Fibroblast of pulmonary artery (primary cell): ENCODE results near the gene SEMA5B.

Source experiments
- DNase-seq: peaks from one replicate; pipeline ENCODE4 v3.0.0-alpha.2; 2010; ENCODE audit warnings: low read depth
- H3K4me3 ChIP-seq: replicated peaks from 2 replicates; pipeline ENCODE4 v1.5.1; 2011; ENCODE audit warnings: low read depth, mild to moderate bottlenecking, control low read depth, low read length, moderate library complexity
- TF ChIP-seq, protein P1 (sequence below): IDR thresholded peaks from 2 replicates; pipeline ENCODE4 v1.5.1; 2011; ENCODE audit warnings: mild to moderate bottlenecking, control low read depth, low read length, inconsistent platforms; ENCODE audit errors: missing control alignments

SEMA5B gene

GRCh38 chr3:123008840-123009239, 18.7 kb downstream of the SEMA5B start:
- no peak overlapping the region for H3K4me3 ChIP-seq
- TF ChIP-seq, protein P1, sequence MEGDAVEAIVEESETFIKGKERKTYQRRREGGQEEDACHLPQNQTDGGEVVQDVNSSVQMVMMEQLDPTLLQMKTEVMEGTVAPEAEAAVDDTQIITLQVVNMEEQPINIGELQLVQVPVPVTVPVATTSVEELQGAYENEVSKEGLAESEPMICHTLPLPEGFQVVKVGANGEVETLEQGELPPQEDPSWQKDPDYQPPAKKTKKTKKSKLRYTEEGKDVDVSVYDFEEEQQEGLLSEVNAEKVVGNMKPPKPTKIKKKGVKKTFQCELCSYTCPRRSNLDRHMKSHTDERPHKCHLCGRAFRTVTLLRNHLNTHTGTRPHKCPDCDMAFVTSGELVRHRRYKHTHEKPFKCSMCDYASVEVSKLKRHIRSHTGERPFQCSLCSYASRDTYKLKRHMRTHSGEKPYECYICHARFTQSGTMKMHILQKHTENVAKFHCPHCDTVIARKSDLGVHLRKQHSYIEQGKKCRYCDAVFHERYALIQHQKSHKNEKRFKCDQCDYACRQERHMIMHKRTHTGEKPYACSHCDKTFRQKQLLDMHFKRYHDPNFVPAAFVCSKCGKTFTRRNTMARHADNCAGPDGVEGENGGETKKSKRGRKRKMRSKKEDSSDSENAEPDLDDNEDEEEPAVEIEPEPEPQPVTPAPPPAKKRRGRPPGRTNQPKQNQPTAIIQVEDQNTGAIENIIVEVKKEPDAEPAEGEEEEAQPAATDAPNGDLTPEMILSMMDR: no peak
- no peak for DNase-seq

DNA sequence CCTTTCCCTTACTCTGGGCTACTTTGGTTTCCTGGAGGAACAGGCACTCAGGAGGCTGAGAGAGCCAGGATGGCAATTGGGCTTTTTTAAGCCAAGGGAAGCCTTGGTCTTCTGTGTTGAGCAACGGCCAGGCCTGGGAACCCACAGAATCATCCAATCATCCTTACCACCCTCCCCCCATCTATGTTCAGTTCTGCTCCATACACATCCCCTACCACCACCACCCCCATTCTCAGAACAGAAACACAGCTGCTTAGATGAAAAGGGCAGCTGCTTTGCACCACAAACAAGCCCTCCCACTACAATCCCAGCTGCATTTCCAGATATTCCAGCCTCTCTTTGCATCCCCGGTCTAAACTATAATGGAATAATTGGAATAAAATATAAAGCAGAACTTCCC, 21.0 kb downstream of the SEMA5B start:
- H3K4me3 ChIP-seq: no peak overlapping the region
- TF ChIP-seq, protein P1: no peak
- DNase-seq: no peak

- TF ChIP-seq, protein P1: no peak
- H3K4me3 ChIP-seq: no peak overlapping the region
- no peak for DNase-seq
Measured at GRCh38 chr3:123005291-123005690, 22.3 kb downstream of the SEMA5B start.

GRCh38 chr3:123004201-123004918, 23.2 kb downstream of the SEMA5B start:
- TF ChIP-seq, protein P1: no peak

DNA sequence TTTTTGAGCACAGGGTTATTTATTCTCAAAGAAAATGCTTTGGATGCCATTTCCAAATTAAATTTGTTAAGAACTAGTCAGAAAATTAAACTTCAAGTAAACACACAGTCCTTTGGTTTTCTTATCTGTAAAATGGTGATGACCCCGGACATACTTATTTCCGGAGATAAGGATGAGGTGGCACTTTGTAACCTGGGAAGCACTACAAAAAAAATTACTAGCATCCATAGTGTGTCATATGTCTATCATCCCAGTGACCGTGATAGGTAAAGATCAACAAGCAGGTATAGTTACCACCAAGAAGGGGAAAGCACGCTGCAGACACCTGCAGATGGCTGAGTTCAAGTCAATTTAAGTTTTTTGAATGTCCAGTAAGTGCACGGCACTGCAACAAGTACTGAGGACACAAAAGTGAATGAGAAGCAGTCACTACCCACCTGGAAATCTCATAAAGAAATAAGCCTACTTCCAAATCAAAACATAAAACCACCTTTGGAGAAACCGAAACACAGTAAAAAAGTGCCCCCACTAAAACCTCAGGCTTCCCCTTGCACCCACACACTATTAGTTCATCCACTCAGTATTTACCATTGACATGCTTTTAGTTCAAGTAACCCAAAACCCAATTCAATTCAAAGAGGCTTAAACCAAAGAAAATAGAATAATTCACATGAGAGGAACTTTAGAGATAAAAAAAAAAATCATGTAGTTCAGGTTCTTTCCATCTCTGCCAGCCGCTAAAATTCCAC, 24.6 kb downstream of the SEMA5B start:
- no peak overlapping the region for H3K4me3 ChIP-seq
- TF ChIP-seq, protein P1: no peak
- DNase-seq: no peak

More at GRCh38 chr3:123004201-123004918, 23.2 kb downstream of the SEMA5B start:
- no peak for DNase-seq
- no peak overlapping the region for H3K4me3 ChIP-seq

DNA sequence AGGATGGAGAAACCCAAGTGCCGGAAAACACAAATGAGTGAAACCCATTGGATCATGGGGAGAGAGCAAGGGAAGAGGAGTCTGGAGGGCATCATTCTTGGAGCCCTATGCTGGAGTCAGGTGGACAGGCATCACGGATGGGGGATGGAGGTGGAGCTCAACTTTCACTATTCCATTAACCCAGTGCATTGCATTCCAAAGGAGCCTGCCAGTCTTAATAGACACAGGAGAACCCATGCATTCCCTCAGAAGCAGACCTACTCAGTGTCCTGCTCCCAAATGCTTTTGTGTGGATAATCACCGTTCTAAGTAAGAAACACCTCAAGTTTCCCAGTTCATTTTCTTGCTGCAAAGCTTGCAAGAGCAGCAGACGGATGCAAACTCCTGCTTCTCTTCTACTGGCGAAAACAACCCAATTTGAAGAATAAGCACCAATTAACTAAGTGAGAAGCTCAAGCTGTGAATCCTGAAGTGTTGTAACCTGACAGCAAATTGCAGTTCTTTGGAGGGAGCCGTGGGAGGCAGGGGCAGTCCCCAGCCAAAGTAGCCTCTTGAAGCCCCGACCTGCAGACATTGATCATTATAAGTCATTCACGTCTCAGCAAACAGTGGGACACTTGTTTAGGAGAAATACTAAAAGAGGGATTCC, 25.3 kb downstream of the SEMA5B start:
- TF ChIP-seq, protein P1: no peak
- no peak overlapping the region for H3K4me3 ChIP-seq
- no peak for DNase-seq
